ENCODE data around the gene NTHL1.
"Not testable (repeated sequence)": the region's sequence is repeated elsewhere in the genome, so short reads cannot be mapped to it uniquely, and the experiment has no call there.

Gene NTHL1

DNA sequence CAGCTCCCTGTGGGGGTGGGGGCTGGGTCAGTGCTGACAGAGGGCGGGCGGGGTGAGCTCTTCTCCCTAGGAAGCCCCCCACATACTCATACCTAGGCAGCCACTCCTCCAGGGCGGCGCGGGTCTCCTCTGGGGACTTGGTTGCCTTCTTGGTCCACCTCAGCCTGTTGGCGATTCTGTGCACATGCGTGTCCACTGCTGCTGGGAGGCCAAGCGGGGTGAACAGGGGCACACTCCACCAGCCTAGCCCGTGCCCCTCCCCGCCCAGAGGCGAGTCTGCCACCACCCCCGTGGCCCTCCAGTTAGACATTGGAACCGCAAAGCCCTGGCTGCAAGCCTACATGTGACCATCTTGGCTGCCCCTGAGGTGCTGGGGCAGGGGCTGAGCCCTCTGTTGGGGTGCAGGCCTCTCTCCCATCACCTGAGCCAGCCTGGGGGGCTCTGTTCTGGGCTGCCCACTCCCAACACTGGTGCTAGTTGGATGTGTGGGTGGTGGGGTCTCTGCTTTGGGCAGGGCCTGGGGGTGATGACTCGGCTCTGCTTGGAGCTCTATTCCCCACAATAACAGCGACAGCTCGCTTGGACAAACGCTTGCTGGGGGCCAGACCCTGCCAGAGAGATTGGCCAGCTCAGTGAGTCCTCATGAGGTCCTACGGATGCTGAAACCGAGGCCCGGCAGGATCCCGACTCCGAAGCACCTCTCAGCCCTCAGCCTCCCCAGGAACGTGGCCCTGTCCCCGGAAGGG is 7.4 kb downstream of the NTHL1 start:
- DNase-seq, result no peak

DNA sequence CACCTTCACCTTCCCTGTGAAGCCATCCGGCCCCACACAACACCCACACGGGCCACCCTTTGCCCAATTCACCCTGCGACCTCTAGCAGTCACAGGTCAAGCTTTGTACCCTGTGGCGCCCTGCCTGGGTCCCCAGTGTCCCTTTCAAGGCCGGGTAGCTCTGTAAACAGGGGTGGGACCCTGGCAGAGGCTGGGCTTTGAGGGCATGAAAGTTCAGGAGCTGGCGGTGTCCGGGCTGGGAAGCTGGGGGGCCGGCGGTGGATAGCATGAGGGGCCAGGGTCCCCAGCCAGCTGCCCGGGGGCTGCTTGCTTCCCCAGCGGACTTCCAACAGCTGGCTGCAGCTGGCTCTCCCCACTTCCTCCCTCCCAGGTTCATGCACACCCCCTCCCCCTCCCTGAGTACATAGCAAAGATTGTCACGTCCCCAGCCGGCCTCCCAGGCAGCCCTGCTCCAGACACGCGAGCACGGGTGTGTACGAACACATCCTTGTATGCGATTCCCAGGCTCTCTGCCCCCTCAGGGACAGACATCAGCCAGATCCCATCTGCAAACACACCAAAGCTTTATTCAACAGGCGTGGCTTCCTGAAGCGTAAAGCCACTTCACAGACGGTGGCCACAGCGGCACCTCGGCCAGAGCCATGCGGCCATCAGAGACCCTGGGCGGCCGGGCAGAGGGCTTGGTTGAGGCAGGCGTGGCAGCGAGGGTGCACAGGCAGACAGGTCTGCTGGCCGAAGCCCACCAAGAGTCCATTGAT is 8.2 kb downstream of the NTHL1 start:
- DNase-seq, result no peak

DNA sequence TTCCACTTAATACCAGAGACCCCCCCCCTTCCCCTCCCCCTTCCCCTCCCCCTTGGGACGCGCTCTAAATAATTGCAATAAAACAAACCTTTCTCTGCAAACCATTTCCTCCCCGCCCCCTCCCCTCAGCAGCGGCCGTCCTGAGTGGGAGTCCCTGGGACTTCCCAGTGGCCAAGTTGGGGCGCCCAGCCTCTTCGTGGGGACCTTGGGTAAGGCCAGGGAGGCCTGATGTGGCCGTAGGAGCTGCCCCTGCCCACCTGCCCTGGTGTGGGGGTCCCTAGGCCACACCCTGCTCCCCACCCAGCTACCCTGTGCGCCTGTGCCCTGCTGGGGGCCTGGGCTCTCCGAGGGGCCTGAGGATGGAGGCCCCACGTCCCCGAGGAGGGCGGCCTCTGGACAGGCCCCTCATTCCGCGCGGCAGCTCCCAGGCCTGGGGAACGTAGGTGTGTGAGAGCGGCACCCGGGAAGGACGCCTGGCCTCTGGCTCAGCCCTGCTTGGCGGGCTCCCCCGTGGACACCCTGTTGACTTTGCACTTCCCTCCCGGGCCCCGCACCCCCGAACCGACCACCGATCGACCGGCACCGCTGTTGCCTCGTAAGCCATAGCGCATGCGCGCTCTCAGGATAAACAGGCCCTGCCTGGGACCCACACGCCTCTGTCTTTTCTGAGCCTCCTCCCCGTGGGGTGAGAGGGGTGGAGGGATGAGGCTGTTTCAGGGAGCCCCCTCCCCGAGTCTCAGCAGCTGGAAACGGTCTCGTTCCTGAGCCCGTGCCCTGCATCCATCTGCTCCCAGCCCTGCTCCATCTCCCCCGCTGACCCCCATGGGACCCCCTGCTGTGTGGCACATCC is 9.0 kb downstream of the NTHL1 start:
- no peak for DNase-seq

DNA sequence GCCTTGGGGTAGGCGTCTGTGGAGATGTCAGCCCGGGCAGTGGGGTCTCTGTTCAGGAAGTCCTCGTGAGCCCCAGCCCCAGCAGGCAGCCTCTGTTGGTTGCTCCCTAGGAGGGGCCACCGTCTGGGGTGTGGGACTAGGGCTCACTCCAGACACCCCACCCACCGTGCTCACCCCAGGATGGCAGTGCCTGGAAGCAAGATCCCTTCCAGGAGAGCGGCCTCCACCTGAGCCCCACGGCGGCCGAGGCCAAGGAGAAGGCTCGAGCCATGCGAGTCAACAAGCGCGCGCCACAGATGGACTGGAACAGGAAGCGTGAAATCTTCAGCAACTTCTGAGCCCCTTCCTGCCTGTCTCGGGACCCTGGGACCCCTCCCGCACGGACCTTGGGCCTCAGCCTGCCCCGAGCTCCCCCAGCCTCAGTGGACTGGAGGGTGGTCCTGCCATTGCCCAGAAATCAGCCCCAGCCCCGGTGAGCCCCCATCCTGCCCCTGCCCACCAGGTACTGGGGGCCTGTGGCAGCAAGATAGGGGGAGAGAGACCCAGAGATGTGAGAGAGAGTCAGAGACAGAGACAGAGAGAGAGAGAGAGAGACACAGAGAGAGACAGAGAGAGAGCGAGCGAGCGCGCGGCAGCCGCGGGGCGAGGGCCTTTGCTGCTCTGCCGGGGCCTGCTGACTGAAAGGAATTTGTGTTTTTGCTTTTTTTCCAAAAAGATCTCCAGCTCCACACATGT is 9.8 kb downstream of the NTHL1 start:
- DNase-seq, result no peak

DNA sequence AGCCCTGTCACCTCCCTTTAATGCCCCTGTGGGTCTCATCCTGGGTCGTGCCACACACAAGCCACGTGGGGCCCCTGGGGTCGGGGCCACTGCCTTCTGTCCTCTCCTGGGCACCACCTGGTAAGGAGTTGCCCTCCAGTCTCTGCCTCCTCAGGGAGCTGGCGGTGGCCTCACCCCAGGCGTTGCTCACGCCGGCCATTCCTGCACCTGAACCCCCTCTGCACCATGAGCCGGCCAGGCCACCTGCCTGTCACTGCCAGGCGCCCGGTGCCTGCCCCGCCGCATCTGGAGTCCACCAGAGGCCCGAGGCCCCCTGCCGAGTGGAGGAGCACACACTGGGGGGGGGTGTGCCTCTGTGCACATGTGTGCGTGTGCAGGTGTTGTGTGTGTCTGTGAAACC is 10.5 kb downstream of the NTHL1 start:
- DNase-seq, result no peak

DNA sequence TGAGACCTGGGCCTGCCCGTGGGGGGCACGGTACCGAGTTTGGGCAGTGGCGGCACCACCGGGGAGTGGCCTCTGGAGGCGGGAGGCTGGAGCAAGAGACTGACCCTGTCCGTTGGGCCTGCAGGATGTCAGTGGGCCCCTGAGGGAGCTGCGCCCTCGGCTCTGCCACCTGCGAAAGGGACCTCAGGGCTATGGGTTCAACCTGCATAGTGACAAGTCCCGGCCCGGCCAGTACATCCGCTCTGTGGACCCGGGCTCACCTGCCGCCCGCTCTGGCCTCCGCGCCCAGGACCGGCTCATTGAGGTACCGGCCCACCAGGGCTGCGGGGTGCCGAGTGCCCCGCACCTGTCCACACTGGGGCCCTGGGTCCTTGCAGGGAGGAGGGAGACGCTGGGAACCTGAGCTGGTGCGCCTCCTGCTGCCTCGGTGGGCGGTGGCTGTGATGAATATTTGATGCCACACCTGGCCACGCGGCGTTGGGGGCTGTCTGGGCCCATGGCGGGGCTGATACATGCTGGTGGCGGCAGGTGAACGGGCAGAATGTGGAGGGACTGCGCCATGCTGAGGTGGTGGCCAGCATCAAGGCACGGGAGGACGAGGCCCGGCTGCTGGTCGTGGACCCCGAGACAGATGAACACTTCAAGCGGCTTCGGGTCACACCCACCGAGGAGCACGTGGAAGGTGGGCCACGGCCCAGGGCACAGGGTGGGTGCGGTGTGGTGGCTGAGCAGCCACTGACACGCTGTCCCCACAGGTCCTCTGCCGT is 11.3 kb downstream of the NTHL1 start:
- DNase-seq, result no peak

DNA sequence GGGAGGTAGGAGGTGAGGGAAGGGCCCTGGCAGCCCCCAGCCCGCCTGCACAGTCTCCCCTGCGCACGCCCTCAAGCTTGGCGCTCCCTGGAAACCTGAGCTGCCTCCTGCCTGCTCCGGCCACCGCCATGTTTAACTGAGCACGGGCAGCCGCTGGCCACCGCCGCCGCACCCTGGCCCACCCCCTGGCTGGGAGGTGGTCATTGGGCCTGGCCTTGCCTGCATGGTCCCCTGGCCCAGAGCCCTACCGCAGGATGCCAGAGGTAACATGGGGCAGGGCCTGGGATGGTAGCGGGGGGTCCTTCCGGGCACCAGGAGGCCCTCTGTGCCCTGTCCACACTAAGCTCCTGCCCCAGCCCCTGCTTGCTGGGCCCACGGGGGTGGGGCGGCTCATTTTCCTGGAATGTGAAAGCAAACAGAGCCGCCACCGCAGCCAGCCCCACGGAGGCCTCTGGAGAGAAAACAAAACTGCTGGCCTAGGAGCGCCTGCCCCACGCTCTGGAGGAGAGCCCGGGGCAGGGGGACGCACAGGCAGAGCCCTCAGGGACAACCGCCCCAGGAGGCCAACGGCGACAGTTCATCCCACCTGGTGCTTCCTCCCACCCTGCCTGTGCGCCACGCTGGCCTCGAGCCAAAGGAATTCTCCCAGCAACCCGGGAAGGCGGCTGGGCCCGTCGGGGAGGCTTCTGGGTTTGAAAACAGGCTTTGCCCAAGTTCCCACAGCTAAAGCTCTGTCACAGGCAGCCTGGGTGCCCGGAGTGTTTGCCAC is 12.0 kb downstream of the NTHL1 start:
- DNase-seq, result no peak

DNA sequence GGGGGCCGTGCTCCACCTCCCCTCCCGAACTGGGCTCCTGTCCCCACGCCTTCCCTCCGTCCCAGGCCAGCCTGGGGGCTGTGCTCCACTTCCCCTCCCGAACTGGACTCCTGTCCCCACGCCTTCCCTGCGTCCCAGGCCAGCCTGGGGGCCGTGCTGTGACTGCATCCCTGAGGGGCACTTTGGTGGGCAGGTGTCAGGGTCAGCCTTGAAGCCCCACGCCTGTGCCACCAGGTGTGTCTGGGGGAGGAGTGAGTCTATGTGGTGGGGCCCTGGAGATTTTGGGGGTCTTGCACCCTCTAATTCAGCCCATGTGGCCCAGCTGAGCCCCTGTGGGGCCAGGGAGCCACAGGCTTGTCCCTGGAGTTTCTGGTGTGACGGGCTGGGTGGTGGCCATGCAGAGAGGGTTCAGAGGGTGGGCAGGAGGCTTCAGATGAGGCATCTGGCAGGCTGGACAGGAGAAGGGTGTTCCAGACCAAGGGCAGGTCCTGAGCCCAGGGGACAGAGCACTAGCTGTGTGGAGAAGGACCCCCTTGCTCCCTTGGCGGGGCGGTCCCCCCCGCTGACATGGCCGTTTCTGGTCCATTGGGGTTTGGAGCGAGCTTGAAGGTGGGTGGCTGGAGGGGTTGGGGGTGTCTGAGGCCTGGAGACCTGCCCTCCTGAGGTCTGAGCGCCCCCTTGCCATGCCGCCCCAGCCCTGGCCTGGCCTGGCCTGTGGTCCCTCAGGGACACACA is 12.8 kb downstream of the NTHL1 start:
- no peak for DNase-seq

DNA sequence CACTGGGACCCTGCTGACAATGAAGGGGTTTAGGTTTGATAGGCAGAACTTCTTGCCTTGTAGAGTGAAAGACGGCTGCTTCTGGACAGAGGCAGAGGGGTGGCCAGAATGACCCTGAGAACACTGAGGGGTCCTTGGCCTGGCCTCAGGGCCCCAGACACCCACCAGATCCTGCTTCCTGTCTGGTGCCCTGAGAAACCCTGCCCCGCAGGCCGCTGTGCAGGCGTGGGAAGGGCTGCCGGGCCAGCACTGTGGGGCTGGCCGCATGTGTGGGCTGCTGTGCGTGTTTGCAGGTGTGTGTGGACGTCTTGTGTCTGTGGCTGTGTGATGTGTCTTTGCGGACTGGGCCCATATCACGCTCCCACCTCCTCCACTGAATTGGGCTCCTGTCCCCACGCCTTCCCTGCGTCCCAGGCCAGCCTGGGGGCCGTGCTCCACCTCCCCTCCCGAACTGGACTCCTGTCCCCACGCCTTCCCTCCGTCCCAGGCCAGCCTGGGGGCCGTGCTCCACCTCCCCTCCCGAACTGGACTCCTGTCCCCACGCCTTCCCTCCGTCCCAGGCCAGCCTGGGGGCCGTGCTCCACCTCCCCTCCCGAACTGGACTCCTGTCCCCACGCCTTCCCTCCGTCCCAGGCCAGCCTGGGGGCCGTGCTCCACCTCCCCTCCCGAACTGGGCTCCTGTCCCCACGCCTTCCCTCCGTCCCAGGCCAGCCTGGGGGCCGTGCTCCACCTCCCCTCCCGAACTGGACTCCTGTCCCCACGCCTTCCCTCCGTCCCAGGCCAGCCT is 13.5 kb downstream of the NTHL1 start:
- not testable (repeated sequence) for DNase-seq

DNA sequence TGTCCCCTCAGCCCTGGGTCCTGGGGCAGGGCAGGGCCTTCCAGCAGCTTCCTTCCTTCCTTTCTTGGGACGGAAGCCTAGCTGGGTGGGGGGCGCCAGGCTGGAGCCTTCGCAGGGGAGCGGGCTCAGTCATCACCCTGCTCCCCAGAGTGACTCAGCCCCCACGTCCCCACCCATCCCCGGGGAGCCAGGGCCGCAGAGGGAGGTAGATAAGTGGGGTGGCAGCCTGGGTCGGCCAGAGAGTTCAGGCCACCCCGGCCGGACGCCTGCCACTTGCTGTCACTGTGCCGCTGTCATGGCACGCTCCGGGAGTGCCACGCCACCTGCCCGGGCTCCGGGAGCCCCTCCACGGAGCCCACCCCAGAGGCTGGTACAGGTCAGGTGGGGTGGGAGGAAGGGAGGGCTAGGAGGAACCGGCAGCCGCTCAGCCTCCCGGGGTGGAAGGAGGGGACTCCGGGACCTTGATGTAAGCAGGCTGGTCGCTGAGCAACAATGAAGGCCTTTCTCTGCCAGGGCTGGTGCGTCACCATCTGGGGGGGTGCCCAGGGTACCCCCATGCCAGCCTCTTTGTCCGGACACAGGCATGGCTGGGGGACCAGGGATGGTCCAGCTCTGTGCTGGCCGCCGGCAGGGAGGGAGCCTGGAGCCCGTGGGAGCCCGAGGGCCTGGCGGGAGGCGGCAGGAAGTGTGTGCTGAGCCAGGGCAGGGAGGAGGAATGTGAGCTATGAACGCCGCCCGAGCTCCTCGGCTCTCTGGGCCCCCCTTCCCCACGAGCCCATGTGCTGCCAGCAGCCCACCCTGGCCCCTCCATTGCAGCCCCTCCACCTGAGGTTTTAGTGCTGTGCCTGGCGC is 14.4 kb downstream of the NTHL1 start:
- DNase-seq, result no peak

DNA sequence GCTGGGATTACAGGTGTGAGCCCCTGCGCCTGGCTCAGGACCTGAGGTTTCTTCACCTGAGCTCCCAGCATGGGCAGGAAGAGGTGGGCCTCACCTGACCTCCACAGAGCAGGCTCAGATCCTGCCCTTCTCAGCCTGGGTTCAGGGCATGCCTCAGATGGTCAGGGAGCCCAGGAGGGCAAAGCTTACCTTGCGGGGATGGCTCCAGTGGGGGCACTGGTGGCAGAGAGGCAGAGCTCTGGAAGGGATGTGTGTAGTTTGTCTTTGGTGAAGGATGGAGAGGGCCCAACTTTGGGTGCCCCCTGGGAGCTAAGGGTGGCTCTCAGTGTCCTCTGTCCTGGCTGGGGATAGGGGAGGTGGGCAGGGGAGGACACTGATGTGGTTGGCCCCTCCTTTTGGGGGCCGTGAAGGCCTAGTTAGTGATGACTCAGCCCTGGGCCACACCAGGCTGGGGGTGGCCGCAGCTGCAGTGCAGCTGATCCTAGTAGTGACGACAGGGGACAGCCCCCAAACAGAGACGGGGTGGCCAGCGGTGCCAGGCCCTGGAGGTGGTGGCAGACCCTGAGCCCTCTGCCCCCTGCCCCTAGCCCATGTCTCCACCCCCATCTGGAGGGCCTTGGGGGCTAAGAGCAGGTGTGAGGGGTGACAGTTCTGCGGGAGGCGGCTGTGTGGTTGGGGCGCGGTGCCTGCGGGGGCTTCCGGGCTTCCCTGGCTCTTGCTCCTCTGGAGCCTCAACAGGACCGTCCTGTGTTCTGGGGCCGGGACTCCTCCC is 15.2 kb downstream of the NTHL1 start:
- no peak for DNase-seq

DNA sequence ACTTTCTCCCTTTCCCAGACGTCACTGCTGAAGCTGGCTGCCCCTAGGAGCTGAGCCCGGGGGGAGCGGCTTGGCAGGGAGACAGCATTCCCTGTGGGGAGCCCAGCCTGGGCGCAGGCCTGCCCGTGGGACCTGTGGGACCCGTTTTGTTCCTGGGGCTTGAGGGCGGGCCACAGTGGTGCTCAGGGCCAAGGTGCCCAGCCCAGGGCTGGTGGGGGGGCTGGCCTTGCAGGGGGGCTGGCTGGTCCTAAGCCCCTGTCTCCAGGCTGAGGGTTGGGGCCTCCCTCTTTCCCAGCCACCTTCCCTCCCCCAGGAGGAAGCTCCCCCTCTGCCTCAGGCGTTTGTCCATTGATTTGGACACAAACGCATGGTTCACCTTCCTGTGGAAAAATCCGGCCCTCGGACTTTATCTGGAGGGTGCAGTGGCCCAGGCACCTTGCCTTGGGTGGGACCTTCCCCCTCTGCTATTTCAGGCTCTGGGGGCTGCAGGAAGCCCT is 16.5 kb downstream of the NTHL1 start:
- DNase-seq, result no peak

DNA sequence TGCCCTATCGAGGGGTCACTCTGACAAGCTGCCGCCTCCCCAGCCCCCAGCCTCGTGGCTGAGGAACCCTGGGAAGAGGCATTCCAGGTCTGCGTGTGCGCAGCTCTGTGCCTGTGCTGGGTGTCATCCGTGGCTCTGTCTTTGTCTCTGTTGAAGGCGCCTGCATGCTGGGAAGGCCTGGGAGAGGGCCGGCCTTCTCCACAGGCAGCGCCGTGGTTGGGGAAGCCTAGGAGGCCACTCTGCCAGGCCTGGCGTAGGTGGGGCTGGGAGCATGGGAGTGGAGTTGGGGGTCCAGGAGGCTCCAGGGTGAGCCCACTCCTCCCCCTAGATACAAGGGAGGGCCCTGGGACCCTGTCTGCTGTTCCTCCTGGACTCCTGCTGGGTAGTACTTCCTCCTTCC is 17.6 kb downstream of the NTHL1 start:
- no peak for DNase-seq

DNA sequence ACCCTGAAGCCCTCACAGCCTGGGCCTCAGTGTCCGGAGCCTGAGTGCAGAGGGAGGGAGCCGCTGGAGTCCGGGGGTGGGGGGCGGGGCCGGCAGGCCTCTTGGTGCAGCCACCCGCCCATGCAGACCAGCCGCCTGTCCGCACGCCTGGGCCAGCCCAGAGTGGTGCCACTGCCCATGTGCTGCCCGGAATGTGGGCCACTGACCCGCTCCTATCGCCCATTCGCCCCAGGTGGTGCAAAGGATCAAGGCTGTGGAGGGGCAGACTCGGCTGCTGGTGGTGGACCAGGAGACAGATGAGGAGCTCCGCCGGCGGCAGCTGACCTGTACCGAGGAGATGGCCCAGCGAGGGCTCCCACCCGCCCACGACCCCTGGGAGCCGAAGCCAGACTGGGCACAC is 18.3 kb downstream of the NTHL1 start:
- no peak for DNase-seq

DNA sequence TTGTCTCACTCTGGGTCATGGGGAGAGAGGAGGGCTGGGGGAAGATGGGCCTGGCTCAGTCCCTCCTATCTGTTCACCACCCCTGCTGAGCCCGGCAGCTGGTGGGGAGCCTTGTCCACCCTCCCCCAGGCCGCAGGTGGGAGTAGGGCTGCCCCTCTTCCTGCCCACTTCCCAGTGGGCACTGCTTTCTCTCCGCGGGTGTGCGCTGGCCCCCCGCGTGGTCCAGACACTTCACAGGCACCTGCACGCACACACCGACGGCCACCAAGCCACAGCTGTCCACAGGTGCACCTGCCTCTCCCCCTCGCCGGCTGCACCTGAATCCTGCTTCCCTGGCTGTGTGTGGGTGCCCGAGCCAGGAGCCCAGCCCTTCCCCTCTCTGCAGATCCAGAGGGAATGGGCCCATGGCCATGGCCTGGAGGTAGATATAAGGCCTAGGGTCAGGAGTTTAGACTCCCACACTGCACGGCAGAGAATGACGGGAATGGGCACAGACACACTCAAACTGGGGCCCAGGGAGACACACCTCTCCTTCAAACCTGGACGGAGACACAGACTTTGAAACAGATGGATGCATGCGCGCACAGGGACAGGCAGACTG is 18.9 kb downstream of the NTHL1 start:
- no peak for DNase-seq

DNA sequence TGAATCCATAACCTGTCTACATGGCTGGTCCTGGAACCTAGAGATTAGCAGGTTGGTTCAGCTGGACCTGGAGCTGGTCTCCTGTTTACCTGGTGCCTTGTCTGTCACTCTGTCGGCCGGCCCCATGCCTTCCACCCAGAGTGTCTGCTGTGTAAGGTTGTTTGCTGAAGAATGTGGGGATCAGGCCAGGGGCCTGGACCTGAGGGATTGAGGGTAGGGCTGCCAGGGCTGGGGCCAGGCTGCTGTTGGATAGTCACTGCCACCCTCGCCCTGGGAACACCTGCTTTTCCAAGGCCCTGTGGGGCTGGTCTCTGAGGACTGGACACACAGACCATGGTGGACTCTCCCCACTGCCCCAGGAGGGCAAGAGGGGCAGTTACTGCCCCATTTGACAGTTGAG is 19.5 kb downstream of the NTHL1 start:
- no peak for DNase-seq
